HEK293 (cell line): ENCODE measurements around the gene EFCAB8.

Experiments
- CTCF ChIA-PET: fragments of 350-600 bp; formaldehyde crosslinking; extraction: SDS; loops from one replicate; lab custom pipeline; 2021; ENCODE audit warnings: antibody characterized with exemption; lab: Yijun Ruan, JAX
- POLR2A ChIA-PET: fragments of 300-600 bp; formaldehyde crosslinking; extraction: SDS; loops from one replicate; lab custom pipeline; 2020; ENCODE audit warnings: antibody characterized with exemption, inconsistent platforms; lab: Yijun Ruan, JAX
- H3K27ac ChIP-seq: fragments of 200-500 bp; sonication (Bioruptor generic); 2 replicates; pipeline ENCODE4 v1.5.1; 2014; ENCODE audit warnings: low read depth, low read length, control low read depth, inconsistent platforms; ENCODE audit errors: extremely low read depth
- H3K36me3 ChIP-seq, 2 experiments: fragments of 200-500 bp in 1 of 2; sonication (Bioruptor generic) in 1 of 2; 1 replicate in 1 of 2; 2 replicates in 1 of 2; pipeline ENCODE4 v1.5.1; 2014 to 2017; ENCODE audit warnings: inconsistent platforms in 2 of 2, low read length in 2 of 2; ENCODE audit not compliant: control insufficient read depth in 2 of 2, insufficient read depth in 1 of 2
- H3K4me1 ChIP-seq: fragments of 200-500 bp; sonication (Bioruptor generic); 2 replicates; pipeline ENCODE4 v1.5.1; 2014; ENCODE audit warnings: mild to moderate bottlenecking, low read length, inconsistent platforms; ENCODE audit not compliant: control insufficient read depth, insufficient read depth
- H3K4me3 ChIP-seq: 2 replicates; pipeline ENCODE4 v1.5.1; 2011; ENCODE audit warnings: low read depth, mild to moderate bottlenecking, control low read depth, low read length, moderate library complexity
- H3K9me3 ChIP-seq: fragments of 200-500 bp; sonication (Bioruptor generic); 2 replicates; pipeline ENCODE4 v1.5.1; 2014; ENCODE audit warnings: low read depth, low read length, inconsistent platforms; ENCODE audit not compliant: control insufficient read depth, insufficient read depth
- OVOL3 ChIP-seq: fragments of 450-650 bp; formaldehyde crosslinking; IDR thresholded peaks from 2 replicates; pipeline ENCODE4 v1.5.1; 2016; ENCODE audit warnings: missing biosample characterization, missing genetic modification characterization
- SALL2 ChIP-seq: fragments of 450-650 bp; formaldehyde crosslinking; IDR thresholded peaks from 2 replicates; pipeline ENCODE4 v1.5.0; 2017; ENCODE audit warnings: missing biosample characterization, mild to moderate bottlenecking, missing genetic modification characterization, borderline replicate concordance
- SCRT1 ChIP-seq: fragments of 450-650 bp; formaldehyde crosslinking; IDR thresholded peaks from 2 replicates; pipeline ENCODE4 v1.5.1; 2016; ENCODE audit warnings: missing biosample characterization, missing genetic modification characterization, borderline replicate concordance
- SCRT2 ChIP-seq: fragments of 450-650 bp; formaldehyde crosslinking; IDR thresholded peaks from 2 replicates; pipeline ENCODE4 v1.5.1; 2016; ENCODE audit warnings: missing biosample characterization, missing genetic modification characterization
- SP7 ChIP-seq: fragments of 450-650 bp; formaldehyde crosslinking; IDR thresholded peaks from 2 replicates; pipeline ENCODE4 v1.5.1; 2016; ENCODE audit warnings: missing biosample characterization, missing genetic modification characterization
- TRIM28 ChIP-seq: IDR thresholded peaks from 2 replicates; pipeline ENCODE4 v1.6.1; 2011; ENCODE audit warnings: low read length, control low read depth, borderline replicate concordance
- ZBTB20 ChIP-seq: fragments of 450-650 bp; formaldehyde crosslinking; IDR thresholded peaks from 2 replicates; pipeline ENCODE4 v1.5.1; 2016; ENCODE audit warnings: missing biosample characterization, missing genetic modification characterization
- ZBTB6 ChIP-seq: fragments of 450-650 bp; formaldehyde crosslinking; IDR thresholded peaks from 2 replicates; pipeline ENCODE4 v1.5.1; 2017; ENCODE audit warnings: missing biosample characterization, missing genetic modification characterization
- ZFP3 ChIP-seq: fragments of 450-650 bp; formaldehyde crosslinking; IDR thresholded peaks from 2 replicates; pipeline ENCODE4 v1.5.1; 2016; ENCODE audit warnings: low read depth, missing biosample characterization, missing genetic modification characterization
- ZNF146 ChIP-seq: fragments of 450-650 bp; formaldehyde crosslinking; IDR thresholded peaks from 2 replicates; pipeline ENCODE4 v1.5.1; 2016; ENCODE audit warnings: missing biosample characterization, missing genetic modification characterization
- ZNF175 ChIP-seq: fragments of 450-650 bp; formaldehyde crosslinking; IDR thresholded peaks from 2 replicates; pipeline ENCODE4 v1.5.1; 2016; ENCODE audit warnings: missing biosample characterization, missing genetic modification characterization
- ZNF214 ChIP-seq: fragments of 450-650 bp; formaldehyde crosslinking; IDR thresholded peaks from 2 replicates; pipeline ENCODE4 v1.5.1; 2017; ENCODE audit warnings: missing biosample characterization, mild to moderate bottlenecking, missing genetic modification characterization, borderline replicate concordance
- ZNF266 ChIP-seq: fragments of 450-650 bp; formaldehyde crosslinking; IDR thresholded peaks from 2 replicates; pipeline ENCODE4 v1.5.1; 2016; ENCODE audit warnings: missing biosample characterization, missing genetic modification characterization, low read depth
- ZNF324 ChIP-seq: fragments of 450-650 bp; formaldehyde crosslinking; IDR thresholded peaks from 2 replicates; pipeline ENCODE4 v1.5.1; 2016; ENCODE audit warnings: missing biosample characterization, missing genetic modification characterization
- ZNF366 ChIP-seq: fragments of 450-650 bp; formaldehyde crosslinking; conservative IDR thresholded peaks from 2 replicates; pipeline ENCODE4 v1.5.1; 2016; ENCODE audit warnings: missing biosample characterization, missing genetic modification characterization
- ZNF416 ChIP-seq: fragments of 450-650 bp; formaldehyde crosslinking; IDR thresholded peaks from 2 replicates; pipeline ENCODE4 v1.5.1; 2016; ENCODE audit warnings: missing biosample characterization, missing genetic modification characterization
- ZNF48 ChIP-seq: fragments of 450-650 bp; formaldehyde crosslinking; IDR thresholded peaks from 2 replicates; pipeline ENCODE4 v1.5.1; 2016; ENCODE audit warnings: missing biosample characterization, missing genetic modification characterization
- ZNF501 ChIP-seq: fragments of 450-650 bp; formaldehyde crosslinking; IDR thresholded peaks from 2 replicates; pipeline ENCODE4 v1.5.1; 2016; ENCODE audit warnings: missing biosample characterization, missing genetic modification characterization
- ZNF514 ChIP-seq: fragments of 450-650 bp; formaldehyde crosslinking; IDR thresholded peaks from 2 replicates; pipeline ENCODE4 v1.5.1; 2016; ENCODE audit warnings: missing biosample characterization, missing genetic modification characterization
- ZNF626 ChIP-seq: fragments of 450-650 bp; sonication (Bioruptor Pico); formaldehyde crosslinking; IDR thresholded peaks from 2 replicates; pipeline ENCODE4 v1.5.1; 2018; ENCODE audit warnings: missing biosample characterization, missing genetic modification characterization, inconsistent platforms
- ZNF785 ChIP-seq: fragments of 450-650 bp; formaldehyde crosslinking; IDR thresholded peaks from 2 replicates; pipeline ENCODE4 v1.5.1; 2016; ENCODE audit warnings: missing biosample characterization, missing genetic modification characterization
- TF ChIP-seq, protein P1 (sequence below): IDR thresholded peaks from 2 replicates; pipeline ENCODE4 v1.6.1; 2011; ENCODE audit warnings: mild to moderate bottlenecking, low read depth, low read length, borderline replicate concordance
- TF ChIP-seq, protein P2 (sequence below): fragments of 450-650 bp; formaldehyde crosslinking; IDR thresholded peaks from 2 replicates; pipeline ENCODE4 v1.5.1; 2016; ENCODE audit warnings: missing biosample characterization, missing genetic modification characterization
- TF ChIP-seq, protein P3 (sequence below): fragments of 450-650 bp; formaldehyde crosslinking; IDR thresholded peaks from 2 replicates; pipeline ENCODE4 v1.5.1; 2016; ENCODE audit warnings: missing biosample characterization, missing genetic modification characterization

Gene EFCAB8

GRCh38 chr20:33002087-33002808 is 143.5 kb downstream of the EFCAB8 start:
- H3K9me3 ChIP-seq: no peaks in the 10 kb centered on the region
- H3K4me1 ChIP-seq: no peaks in the 10 kb centered on the region
- no peaks in the 10 kb centered on the region for H3K36me3 ChIP-seq
- no peak overlapping the region for H3K4me3 ChIP-seq
- TF ChIP-seq ZNF48 (tag by site-specific recombination) (no peak), TRIM28 (no peak), ZBTB20 (no peak), ZNF514 (no peak), OVOL3 (tag by site-specific recombination) (no peak), ZNF175 (tag by site-specific recombination) (no peak), SCRT2 (tag by site-specific recombination) (peak; percentile 87), ZNF324 (tag by site-specific recombination) (no peak), ZNF785 (no peak), ZNF366 (tag by site-specific recombination) (peak; percentile 36; the same call in 1 of the 2 replicates), ZNF266 (tag by site-specific recombination) (no peak), ZNF416 (no peak), SCRT1 (tag by site-specific recombination) (peak; percentile 52; the same call in 1 of the 2 replicates), ZNF626 (no peak), ZFP3 (tag by site-specific recombination) (no peak), ZNF146 (no peak), ZBTB6 (no peak), ZNF214 (tag by site-specific recombination) (no peak), SALL2 (no peak), ZNF501 (tag by site-specific recombination) (no peak), SP7 (tag by site-specific recombination) (no peak)
- TF ChIP-seq, protein P1, sequence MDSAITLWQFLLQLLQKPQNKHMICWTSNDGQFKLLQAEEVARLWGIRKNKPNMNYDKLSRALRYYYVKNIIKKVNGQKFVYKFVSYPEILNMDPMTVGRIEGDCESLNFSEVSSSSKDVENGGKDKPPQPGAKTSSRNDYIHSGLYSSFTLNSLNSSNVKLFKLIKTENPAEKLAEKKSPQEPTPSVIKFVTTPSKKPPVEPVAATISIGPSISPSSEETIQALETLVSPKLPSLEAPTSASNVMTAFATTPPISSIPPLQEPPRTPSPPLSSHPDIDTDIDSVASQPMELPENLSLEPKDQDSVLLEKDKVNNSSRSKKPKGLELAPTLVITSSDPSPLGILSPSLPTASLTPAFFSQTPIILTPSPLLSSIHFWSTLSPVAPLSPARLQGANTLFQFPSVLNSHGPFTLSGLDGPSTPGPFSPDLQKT: no peak
- TF ChIP-seq, protein P2, sequence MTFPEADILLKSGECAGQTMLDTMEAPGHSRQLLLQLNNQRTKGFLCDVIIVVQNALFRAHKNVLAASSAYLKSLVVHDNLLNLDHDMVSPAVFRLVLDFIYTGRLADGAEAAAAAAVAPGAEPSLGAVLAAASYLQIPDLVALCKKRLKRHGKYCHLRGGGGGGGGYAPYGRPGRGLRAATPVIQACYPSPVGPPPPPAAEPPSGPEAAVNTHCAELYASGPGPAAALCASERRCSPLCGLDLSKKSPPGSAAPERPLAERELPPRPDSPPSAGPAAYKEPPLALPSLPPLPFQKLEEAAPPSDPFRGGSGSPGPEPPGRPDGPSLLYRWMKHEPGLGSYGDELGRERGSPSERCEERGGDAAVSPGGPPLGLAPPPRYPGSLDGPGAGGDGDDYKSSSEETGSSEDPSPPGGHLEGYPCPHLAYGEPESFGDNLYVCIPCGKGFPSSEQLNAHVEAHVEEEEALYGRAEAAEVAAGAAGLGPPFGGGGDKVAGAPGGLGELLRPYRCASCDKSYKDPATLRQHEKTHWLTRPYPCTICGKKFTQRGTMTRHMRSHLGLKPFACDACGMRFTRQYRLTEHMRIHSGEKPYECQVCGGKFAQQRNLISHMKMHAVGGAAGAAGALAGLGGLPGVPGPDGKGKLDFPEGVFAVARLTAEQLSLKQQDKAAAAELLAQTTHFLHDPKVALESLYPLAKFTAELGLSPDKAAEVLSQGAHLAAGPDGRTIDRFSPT: no peak
- TF ChIP-seq, protein P3, sequence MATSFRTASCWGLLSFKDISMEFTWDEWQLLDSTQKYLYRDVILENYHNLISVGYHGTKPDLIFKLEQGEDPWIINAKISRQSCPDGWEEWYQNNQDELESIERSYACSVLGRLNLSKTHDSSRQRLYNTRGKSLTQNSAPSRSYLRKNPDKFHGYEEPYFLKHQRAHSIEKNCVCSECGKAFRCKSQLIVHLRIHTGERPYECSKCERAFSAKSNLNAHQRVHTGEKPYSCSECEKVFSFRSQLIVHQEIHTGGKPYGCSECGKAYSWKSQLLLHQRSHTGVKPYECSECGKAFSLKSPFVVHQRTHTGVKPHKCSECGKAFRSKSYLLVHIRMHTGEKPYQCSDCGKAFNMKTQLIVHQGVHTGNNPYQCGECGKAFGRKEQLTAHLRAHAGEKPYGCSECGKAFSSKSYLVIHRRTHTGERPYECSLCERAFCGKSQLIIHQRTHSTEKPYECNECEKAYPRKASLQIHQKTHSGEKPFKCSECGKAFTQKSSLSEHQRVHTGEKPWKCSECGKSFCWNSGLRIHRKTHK (tag by site-specific recombination): no peak
- H3K27ac ChIP-seq: no peak overlapping the region
- ChIA-PET POLR2A (no interaction called here), CTCF (no interaction called here)
